22Rv1 (cell line): Measurements from ENCODE around the gene PARP1.

Experiments used
- H3K27ac ChIP-seq: fragments of 450-650 bp; 2 replicates; pipeline ENCODE4 v1.5.1; 2017
- CTCF ChIP-seq: fragments of 450-650 bp; IDR thresholded peaks from 2 replicates; pipeline ENCODE4 v1.5.1; 2017; ENCODE audit warnings: mild to moderate bottlenecking
- ZFX ChIP-seq: fragments of 450-650 bp; IDR thresholded peaks from 2 replicates; pipeline ENCODE4 v1.6.1; 2017; ENCODE audit warnings: antibody characterized with exemption, borderline replicate concordance

PARP1 gene

DNA sequence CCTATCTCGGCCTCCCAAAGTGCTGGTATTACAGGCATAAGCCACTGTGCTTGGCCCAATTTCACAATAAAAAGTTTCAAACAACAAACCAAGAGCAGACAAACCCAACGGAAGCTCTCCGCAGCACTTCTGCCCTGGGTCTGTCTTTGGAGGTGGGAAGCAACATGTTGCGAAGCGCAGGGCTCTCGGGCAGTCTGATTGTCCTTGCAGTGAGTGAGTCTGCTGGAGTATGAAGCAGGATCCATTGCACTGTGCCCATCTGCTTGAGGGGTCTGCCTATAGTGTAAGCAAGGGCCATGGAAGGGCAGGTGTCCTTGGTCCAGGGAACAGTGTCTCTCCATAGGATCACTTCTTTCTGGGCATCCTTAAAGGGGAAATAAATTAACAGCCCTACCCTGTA is 14.6 kb upstream of the PARP1 start:
- TF ChIP-seq ZFX (no peak), CTCF (no peak)
- no peak overlapping the region for H3K27ac ChIP-seq

DNA sequence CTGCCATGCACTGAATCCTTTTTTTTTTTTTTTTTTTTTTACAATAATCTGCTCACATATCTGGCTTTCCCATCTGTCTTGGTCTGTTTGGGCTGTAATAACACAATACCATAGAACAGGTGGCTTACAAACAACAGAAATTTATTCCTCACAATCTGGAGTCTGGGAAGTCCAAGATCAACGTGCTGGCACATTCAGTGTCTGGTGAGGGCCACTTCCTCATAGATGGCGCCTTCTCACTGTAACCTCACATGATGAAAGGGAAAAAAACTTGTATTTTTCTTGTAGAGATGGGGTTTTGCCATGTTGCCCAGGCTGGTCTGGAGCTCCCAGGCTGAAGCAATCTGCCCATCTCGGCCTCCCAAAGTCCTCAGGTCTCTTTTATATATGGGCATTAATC is 13.0 kb upstream of the PARP1 start:
- TF ChIP-seq ZFX, result no peak
- TF ChIP-seq CTCF, result no peak
- no peak overlapping the region for H3K27ac ChIP-seq

DNA sequence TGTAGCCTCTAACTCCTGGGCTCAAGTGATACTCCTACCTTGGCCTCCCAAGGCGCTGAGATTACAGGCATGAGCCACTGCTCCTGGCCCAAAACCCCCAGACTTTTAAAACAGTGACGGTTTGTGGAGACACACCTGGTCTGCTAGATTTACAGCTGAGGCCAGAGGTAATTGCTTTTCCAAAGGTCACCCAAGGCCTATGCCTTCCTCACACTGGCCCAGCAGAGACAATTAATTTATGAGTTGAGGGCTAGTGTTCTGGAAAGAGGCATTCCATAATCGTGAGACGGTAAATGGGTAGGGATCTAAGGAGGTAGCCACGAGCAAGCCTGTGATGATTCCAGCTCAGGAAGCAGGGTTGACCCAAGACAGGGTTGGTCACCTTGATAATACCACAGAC is 12.4 kb upstream of the PARP1 start:
- H3K27ac ChIP-seq, result no peak overlapping the region
- TF ChIP-seq ZFX (no peak), CTCF (no peak)

DNA sequence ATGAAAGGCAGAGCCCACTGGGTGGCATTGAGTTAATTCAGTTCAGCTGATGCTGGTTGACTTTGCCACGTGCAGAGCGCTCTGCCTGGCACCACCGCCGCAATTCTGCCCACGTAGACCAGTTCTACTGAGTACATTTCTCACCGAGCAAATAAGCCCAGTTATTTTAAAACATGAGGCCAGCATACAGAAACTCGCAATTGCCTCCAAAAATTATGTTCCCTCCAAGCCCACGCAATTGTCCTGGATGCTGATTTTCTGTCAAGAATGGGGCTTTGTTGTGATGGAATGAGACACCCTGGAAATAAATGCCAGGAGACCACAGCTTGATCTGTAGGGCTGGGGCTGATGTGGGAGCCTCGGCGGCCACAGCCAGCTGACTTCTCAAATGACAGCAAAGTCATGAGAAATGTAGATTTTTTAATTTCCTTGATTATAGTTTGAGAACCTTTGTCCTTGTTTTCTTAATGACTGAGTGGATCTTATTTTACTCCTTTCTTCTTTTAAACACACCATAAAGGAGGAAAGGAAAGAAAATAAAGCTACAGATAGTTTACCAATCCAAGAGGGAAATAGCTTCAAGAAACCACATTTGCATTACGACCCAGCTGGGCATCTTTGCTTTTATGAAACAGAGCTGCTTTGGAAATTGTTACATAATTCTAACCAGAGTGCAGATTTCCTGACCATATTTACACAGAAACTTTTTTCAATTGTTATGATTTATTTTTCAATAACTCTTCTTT is 11.6 kb upstream of the PARP1 start:
- no peak overlapping the region for H3K27ac ChIP-seq
- TF ChIP-seq CTCF (no peak), ZFX (no peak)

DNA sequence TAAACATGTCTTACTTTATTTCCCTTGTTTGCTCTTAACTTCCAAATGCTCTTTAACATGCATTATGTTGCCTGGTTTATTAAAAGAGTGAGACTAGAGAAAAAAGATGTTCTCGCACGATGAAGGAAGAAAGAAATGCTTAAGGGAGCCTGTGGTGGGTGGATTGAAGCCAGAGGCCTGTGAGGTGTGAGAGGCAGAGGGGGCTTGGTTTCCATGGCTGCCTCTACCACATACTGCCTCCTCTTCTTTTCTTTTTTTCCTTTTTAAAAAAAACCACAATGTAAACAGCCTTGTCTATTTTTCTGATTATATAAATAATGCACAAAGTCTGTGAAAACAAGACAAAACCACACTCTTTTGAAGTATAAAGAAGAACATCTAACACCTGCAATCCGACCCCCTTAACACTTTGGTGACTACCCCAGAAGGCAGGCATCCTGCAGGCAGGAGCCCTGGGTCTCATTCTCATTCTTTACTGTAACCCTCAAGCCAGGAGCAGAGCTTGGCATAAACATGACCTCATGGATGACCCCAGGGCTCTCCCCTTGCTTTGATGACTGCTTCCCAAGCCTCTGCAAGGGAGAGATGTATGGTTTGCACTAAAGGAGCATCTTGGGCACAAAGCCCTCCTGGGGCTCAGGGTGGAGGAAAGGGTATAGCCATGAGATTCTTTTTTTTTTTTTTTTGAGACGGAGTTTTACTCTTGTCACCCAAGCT is 10.1 kb upstream of the PARP1 start:
- no peak overlapping the region for H3K27ac ChIP-seq
- TF ChIP-seq CTCF (no peak), ZFX (no peak)

GRCh38 chr1:226417350-226417749 is 9.5 kb upstream of the PARP1 start:
- TF ChIP-seq CTCF (no peak), ZFX (no peak)
- no peak overlapping the region for H3K27ac ChIP-seq

DNA sequence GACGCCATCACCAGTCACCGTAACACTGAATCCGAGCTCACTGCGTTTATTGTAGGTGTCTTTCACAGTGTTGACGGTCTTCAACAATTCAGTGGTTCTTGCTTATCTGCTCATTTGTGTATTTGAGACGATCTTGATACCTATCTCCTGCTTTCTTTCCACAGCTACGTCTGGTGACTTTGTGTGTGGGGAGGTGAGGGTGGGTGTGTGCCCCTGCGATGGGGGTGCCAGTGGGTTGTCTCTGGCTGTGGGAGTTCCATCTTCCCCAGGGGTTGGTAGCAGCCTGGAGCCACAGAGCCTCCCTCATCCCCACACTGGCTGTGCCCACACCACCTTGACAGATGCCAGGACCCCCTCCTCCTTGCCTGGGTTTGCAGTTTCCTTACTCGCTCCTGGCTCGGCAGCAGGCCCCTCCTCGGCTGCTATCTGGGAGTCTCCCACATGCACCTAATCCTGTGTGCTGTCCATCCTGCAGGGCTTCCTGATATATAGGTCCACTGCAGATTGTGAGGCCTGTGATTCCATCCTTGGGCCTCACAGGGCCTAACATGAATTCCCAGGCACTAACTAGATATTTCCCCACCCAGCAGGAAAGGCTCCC is 6.3 kb upstream of the PARP1 start:
- TF ChIP-seq CTCF (no peak), ZFX (no peak)
- H3K27ac ChIP-seq, result no peak overlapping the region
